RCC 7860 (cell line): ENCODE data around the gene NADSYN1.
A peak's percentile ranks its signal among the peaks of the same experiment; 100 is the strongest.

ENCODE experiments used
- DNase-seq: peaks from one replicate; pipeline ENCODE4 v3.0.0-alpha.2; 2015; ENCODE audit warnings: low spot score
- FAIRE-seq: peaks from 2 replicates; lab custom pipeline; 2012; peaks lifted over from hg19 to GRCh38; lab: Jason Lieb, UNC

Gene NADSYN1

DNA sequence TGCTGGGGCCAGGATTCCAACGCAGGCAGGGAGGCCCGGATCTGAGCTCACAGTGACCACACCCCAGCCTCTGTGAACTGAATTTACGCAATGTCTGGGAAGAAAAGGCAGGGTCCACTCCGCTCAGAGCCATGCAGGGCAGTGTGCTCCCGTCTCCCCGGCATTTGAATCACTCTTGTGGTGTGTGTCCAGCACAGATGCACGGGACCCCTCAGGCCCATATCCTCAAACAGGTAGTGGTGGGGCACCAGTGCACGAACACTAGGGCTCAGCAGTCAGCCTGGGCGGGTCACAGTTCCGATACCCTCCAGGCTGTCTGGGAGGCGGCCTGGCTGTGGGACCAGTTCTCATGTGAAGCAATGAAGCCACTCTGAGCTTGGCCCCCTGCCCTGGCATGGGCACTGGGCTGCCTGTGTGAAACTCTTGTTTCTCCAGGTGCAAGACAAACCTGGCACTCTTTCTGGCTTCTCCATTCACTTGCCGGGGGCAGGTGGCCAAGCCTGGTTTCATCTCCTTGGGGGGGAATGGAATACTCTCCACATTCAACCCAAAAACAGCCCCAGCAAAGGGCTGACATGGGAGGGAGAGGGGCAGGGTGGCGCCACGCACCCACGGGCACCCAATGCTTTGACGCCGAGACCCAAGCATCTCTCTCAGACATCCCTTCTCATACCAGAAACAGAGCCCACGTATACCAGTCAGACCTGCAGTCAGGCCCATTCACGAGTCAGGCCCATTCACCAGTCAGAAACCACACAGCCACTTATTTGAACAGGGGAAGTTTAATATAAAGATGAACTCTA, 19.2 kb upstream of the NADSYN1 start:
- FAIRE-seq, result no peak
- DNase-seq, result no peak

DNA sequence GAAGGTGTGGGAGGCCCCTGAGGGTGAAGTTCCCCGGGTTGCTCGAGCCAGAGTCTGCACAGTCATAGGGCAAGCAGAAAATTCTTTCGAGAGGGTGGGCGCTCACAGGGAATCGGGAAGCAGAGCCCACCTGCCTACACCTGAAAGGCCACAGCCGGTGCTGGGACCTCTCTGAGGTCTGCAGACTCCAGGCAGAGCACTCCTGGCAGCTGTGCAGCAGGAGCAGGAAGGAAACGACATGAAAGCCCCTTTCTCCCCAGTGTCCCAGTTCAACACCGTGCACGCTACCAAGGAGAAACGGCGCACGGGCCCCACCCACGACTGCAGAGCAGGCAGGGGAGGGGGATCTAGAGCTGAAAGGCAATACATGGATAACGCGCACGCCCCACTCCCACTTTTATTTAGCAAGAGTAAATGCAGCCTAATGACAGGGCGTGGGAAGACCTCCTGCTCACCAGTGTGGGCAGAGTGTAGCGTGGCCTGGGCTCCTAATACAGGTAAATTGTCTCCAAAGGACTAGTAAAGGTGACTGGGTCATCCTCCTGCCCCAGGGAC, 18.4 kb upstream of the NADSYN1 start:
- FAIRE-seq, result no peak

DNA sequence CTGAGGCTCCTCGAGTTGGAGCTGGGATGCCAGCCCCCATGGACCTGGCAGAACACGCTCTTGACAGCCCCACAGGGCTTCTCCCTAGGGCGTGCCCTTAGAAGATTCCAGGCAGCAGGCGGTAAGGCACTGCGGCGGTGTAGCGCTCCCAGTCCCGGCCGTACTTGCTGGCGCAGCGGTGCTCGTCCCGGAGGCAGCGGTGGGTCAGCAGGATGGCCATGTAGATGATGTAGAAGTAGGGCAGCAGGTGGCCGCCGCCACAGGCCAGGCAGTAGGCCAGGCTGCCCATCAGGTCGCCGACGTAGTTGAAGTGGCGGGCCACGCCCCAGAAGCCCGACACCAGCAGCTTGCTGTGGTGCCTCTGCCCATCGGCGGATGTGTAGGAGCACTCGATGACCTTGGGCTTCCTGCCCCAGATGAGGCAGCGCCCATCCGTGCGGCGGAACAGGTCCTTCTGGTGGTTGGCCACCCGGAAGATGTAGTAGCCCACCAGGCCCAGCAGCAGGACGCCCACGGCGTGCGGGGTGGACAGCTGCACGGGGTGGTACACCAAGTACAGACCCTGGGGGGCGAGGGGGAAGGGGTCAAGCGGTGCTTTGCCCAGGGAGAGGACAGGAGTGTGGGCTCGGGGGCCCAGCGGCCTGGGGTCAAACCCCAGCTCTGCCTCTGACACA, 17.6 kb upstream of the NADSYN1 start:
- DNase-seq, result no peak
- no peak for FAIRE-seq

More for the DNA sequence above, 18.4 kb upstream of the NADSYN1 start:
- no peak for DNase-seq

DNA sequence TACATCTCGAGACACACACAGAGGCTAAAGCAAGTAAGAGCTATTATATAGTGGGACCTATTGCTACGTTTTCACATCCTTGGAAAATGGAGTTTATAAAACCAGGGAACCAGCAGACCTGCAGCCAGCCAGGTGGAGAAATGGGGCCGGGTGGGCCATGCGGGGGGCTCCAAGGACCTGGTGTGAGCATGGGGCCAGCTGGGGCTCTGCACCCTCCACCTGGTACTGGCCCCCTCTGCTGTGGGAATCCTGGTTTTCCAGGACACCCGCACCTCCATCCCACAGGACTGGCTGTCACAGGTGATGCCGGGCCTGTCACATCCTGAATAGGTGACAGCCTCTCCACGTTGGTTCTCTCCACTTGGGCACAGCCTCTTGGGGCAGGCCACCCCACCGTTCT, 16.1 kb upstream of the NADSYN1 start:
- DNase-seq (no peak), FAIRE-seq (no peak)

DNA sequence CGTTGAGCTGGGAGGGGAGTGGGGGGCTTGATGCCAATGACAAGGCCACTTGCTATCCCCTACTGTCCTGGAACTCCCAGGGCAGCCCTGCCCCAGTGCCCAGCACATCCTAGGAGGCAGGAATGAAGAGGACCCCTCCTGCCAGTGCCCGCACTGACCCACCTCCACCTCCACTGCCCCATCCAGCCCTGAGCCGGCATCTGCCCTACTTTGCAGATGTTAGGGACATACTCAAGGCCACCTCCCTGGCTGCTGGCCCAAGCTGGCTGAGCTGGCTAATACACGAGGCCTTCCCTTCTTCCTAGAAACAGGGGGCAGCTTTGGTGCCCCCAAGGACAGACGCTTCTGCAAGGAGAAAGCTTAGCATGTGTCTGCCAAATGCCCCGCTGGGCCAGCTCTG, 15.6 kb upstream of the NADSYN1 start:
- no peak for DNase-seq

DNA sequence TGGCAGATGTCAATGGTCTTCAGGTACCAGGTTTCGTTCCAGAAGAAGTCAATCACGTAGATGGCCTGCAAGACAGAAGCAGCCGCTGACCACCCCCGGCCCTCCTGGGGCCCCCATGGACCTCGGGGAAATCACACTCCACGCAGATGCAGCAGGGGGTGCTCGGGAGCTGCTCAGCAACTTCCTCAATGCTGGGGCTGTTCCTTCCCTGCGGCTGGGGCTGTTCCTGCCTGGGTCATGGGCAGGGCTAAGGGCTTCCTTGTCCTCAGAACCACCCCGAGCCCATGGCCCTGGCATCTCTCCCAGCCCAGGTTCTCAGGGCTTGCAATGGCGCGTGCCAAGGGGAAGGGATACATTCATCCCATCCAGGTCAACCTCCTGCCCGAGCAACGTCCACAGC, 15.1 kb upstream of the NADSYN1 start:
- no peak for FAIRE-seq
- DNase-seq, result no peak

More for the DNA sequence above, 15.6 kb upstream of the NADSYN1 start:
- FAIRE-seq, result no peak

DNA sequence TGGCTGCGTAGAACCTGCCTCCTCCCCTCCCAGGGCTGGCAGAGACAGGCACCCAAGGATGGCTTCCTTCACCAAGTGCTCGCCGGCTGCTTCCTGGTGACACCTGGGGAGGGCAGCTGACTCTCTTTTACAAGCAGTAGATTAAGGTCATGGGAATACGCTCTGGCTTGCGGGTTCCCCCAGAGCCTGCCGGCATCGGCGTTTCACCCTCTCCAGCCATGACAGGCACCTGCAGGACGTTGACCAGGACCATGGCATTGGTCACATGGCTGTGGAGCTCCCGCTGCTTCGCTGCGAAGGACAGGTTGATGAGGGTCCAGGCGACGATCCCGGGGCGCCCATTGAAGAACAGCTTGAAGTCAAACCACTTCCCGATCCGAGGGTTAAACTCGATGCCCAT, 14.4 kb upstream of the NADSYN1 start:
- DNase-seq (no peak), FAIRE-seq (no peak)

DNA sequence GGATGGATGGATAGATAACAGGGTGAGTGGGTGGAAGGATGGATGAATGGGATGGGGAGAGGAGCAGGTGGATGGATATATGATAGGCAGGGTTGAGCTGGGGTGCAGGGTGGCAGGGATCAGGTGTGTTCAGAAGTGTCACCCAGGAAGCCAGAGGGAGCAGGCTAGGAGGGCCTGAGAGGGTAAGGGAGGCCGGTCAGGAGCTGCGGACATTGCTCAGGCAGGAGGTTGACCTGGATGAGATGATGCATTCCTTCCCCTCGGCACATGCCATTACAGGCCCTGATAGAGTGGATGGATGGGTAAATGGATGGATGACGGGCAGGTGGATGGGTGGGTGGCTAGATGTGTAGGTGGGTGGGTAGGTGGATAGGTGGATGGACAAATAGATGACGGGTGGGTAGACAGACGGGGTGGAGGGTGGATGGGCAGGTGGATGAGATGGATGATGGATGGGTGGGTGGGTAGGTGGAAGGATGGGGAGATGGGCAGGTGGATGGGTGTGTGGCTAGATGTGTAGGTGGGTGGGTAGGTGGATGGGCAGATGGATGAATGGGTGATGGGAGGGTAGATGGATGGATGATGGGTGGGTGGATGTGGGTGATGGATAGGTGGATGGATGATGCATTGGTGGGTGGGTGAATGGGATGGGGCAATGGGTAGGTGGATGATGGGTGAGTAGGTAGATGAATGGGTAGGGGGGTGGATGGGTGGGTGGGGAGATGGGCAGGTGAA, 12.8 kb upstream of the NADSYN1 start:
- no peak for DNase-seq
- no peak for FAIRE-seq

DNA sequence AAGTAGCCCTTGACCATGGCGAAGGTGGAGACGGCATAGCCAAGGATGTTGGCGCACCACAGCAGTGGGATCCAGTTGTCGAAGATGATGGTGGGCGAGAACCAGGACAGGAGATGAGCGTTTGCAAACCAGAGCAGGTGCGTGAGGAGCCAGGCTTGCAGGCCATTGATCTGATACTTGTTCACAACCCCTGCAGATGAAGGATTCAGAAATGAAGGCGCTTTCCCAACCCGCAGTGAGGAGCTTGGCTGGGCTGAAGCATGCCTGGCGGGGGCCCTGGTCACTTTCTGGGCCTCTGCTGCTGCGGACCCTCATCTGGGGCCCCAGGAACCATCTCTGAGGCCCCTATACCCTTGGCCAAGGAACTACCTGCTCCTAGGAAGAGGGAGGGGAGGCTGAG, 11.8 kb upstream of the NADSYN1 start:
- FAIRE-seq, result no peak
- no peak for DNase-seq

DNA sequence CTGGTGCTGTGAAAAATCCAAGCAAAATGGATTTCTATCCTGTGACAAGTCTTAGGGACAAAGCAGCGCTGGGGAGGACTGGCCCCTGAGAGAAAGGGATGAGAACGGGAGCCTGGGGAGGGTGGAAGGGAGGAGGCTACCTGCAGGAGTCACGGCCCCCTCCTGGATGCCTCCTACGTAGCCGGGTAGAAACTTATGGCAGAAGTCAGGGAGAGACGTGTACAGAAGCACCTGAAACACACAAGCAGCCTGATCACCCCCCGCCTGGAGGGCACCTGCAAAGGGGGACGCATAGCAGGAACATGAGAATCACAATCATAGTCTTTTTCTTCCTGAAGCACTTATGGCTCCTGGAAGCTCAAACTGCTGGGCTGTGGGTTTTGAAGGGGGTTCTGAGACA, 10.9 kb upstream of the NADSYN1 start:
- FAIRE-seq, result no peak
- no peak for DNase-seq

DNA sequence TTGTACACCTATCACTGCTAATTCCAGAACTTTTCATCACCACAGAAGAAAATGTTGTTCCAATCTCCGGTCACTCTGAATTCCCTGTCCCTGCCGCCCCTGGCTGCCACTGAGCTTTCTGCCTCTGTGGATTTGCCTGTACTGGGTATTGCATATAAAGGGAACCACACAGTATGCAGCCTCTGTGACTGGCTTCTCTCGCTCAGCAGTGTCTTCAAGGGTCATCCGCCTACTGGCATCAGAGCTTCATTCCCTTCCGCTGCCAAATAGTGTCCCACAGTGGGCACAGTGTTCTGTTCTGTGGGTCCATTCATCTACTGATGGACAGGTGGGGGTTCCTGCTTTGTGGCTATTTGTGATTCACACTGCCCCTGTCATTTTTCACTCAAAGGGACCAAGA, 10.1 kb upstream of the NADSYN1 start:
- FAIRE-seq (no peak), DNase-seq (no peak)

DNA sequence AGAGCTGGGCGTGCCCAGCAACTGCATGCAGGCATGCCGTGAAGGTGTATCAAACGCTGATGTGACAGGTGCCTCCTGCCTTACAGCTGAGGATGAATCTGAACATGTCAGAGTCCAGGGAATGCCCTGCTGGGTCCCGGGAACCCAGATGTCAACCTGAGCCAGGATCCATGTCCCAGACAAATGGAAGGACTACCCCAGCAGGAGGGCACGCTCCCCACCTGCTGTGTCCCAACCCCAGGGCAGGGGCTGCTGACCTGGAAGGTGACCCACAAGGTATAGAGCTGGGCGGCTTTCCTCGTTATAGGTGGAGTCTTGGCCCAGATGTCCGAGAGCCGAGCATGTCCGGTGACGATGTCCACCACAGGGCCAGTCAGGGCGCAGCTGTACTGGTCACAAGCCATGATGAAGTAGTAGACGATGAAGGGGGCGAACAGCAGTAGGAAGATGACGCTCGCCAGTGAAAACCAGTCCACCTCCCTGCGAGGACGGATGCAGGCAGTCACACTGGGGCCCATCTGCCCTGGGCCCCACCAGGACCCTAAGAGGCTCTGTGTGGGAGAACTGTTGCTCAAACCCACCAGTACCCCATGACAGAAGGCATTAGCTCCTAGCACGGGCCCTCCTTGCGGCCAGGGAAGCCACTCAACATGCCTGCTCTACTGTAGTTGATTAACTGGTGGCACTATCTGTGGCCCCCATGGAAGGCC, 9.1 kb upstream of the NADSYN1 start:
- FAIRE-seq (no peak), DNase-seq (no peak)

DNA sequence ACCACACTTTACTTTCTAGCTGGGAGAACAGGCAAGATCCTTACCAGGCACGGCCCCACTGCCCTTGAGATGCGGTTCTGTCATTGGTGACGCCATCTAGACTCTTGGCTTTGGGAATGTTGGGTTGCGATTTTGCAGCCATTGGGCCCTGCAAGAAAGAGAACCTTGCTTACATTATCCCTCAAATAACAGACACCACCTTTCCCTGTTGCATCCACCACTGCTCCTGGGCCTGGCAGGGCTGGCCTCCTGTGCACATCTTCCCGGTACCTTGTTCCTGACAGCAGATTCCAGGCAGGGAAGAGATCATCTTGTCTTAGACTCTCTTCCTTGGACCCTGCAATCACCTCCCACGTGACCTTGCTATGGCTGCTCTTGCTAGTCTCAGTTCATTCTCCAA, 8.2 kb upstream of the NADSYN1 start:
- no peak for FAIRE-seq
- DNase-seq, result no peak

DNA sequence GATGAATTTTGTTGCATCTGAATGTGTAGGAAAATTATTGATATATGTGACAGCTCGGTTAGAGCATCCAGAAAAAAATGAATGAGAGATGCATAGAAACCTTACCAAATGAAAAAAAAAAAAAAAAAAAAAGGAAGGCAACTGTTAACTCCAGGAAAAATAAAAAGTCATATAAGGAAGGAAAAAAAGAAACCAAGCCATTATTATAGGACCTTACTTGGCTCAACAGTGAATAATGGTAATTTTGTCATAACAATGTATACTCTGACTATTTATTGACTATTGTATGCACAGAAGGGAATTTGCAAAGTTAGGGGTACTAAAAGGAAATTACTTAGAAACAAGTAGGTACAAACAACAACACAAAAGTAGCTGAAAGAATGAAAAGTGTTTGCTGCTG, 6.9 kb upstream of the NADSYN1 start:
- no peak for DNase-seq
- no peak for FAIRE-seq

DNA sequence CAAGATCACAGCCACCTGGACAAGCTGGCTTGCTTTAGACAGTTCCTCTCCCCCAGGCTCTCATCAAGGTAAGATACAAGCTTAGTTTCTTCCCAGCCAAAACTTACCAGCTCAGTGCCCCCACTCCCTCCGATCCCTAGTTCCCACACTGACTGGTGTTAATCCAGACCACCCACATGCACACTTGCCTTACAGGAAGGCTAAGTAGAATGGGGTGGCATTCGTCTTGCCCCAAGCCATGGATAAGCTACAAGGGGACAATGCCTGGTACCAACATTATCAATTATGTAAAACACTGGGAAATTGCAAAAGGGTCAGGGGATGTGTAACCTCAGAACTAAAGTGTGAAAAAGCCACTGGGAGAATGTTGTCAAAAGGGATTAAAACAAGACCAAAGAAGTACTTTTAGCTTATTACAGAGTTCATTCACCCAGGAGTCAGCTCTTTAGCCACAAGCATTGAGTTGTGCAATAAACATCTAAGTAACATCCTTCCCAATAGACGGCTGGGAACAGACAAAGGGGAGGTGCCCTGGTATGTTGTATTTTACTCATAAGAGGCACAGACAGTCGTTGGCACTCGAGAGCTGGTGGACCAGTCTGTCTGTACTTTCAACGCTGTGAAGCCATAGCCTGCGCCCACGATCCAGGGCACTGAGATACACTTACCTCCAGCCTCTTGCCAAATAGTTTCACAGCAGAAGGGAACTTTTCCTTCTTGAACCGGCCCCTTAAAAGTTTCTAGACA, 5.9 kb upstream of the NADSYN1 start:
- no peak for DNase-seq
- FAIRE-seq, result no peak

DNA sequence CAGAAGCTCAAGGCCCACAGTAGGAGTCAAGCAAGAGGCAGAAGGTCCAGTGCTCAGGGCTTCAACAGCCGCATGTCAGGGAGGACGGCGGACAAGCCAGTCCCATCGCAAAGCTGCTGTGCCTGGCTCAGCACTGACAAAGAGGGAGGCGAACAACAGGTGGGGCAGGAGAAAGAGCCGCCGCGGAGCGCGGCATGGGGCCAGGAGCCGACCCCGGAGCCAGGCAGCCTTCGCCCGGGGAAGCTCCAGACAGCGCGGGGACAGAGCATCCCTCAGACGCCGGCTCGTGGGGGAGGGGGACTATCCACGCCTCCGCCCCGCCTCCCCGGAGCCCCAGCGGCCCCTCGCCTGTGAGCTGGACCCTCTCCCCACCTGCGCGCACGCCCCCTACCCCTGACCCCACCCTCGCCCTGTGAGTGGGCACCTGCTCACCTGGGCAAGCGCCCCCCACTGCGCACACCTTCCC, 5.2 kb upstream of the NADSYN1 start:
- DNase-seq (no peak), FAIRE-seq (no peak)

DNA sequence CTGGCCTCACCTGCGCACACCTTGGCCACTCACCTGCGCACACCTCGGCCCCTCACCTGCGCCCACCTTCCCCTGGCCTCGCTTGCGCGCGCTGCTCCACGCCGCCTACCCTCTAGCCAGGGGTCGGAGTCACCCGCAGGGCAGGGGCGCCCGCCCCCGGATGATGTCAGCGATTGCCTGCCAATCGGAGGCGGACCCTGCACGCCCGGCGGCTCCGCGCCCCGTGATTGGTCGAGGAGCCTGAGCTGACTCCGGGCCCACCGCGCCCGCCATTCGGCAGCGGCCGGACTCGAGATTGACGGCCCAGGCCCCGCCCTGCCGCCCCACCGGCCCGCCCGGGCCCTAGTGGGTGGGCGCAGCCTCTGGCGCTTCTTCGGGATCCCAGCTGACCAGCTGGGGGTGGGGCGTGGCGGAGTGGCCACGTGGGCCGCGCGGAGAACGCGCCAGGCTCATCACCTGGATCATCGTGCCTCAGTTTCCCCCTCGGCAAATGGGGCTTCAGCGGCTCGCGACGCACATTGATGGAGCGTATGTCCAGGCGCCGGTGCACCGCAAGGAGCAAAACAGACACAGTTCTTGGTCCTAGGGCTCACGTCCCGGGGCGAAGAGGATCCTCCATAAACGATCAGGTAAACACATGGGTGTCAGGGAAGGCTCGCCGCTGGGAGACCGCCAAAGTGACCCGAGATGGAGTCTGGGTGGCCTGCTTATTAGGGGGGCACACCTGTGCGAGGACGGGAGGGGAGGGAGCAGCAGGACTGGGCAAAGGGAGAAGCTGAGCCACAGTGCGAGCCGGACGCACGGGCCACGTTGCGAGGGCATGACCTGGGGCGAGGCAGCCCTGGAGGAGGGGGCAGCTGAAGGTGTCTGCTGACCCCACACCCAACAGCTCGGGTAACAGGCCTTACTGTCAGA, 4.5 kb upstream of the NADSYN1 start, which contains the start of gene DHCR7:
DHCR7 (minus strand) TSS at position 137 of the 915 bp plus-strand sequence. CDS start 3,441 bp downstream, outside the sequence.
- no peak for FAIRE-seq
- DNase-seq, result peak; percentile 78

DNA sequence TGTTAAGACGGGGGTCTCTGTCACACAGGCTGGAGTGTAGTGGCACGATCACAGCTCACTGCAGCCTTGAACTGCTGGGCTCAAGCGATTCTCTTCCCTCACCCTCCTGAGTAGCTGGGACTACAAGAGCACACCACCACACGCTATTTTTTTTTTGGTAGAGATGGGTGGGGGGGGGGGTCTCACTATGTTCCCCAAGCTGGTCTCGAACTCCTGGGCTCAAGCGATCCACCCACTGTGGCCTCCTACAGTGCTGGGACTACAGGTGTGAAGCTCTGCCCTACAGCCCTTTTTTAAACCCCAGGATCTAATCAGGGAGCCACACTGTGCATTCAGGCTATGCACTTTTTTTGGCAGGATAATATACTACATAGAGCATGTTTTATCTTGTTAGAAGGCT, 3.4 kb upstream of the NADSYN1 start:
- DNase-seq, result no peak
- no peak for FAIRE-seq

DNA sequence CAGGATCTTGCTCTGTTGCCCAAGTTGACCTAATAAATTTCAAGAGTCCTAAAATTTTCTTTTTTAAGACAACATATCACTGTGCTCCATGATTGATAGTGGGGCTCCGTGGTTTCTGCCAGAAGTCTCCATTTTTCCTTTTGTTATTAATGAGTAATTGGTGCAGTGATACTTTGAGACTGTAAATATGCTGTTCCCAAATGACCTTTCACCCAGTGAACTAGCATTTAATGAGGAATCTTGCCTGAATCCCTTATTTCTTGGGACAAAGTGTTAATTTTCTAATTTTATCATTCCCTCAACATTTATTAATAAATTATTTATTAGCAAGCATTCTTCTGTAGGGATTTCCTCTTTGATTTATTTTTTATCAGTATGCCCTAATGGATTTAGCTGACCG, 2.5 kb upstream of the NADSYN1 start:
- DNase-seq (no peak), FAIRE-seq (no peak)
